GM12878 (cell line): Measurements from ENCODE around the gene SORCS2. TPM values are rescaled to one million over a fixed set of nuclear protein-coding genes. Genes with fewer than 3 reads are reported as not detected.

Experiments used
- ATAC-seq: fragments of 200-7000 bp; cut with Tn5 transposase; 3 replicates; pipeline ENCODE4 v1.9.1; 2020; ENCODE audit warnings: mild to moderate bottlenecking, moderate library complexity
- BruUV-seq: library from RNA; stranded (reverse); fragments of 400-500 nt; replicated peaks from 2 replicates; lab custom pipeline; 2021; lab: Mats Ljungman, UMichigan
- CTCF ChIA-PET: fragments of 300-600 bp; sonication (Branson Sonifier 250); formaldehyde crosslinking; extraction: SDS; loops from one replicate; lab custom pipeline; 2021; ENCODE audit warnings: inconsistent platforms; lab: Yijun Ruan, JAX
- POLR2A ChIA-PET: fragments of 350-600 bp; formaldehyde crosslinking; extraction: SDS; loops from one replicate; lab custom pipeline; 2021; ENCODE audit warnings: inconsistent platforms; lab: Charles Lee
- RAD21 ChIA-PET: fragments of 300-600 bp; sonication (Branson Sonifier 250); formaldehyde crosslinking; loops from one replicate; lab custom pipeline; 2023; ENCODE audit warnings: antibody characterized with exemption; ENCODE audit not compliant: unreplicated experiment; lab: Charles Lee
- SMC1A ChIA-PET: fragments of 300-600 bp; sonication (Branson Sonifier 250); formaldehyde crosslinking; loops from one replicate; lab custom pipeline; 2023; ENCODE audit not compliant: unreplicated experiment, uncharacterized antibody; lab: Charles Lee
- DNase-seq: peaks from one replicate; pipeline ENCODE4 v3.0.0-alpha.2; 2011; ENCODE audit warnings: low read depth, low spot score
- FAIRE-seq: peaks from 3 replicates; lab custom pipeline; 2011; peaks lifted over from hg19 to GRCh38; lab: Jason Lieb, UNC
- H2AFZ ChIP-seq: 2 replicates; pipeline ENCODE4 v1.6.0; 2011; ENCODE audit warnings: low read depth, low read length, control low read depth; ENCODE audit not compliant: control insufficient read depth
- H3K27ac ChIP-seq: 2 replicates; pipeline ENCODE4 v1.5.1; 2011; ENCODE audit warnings: control low read depth; ENCODE audit not compliant: control insufficient read depth, insufficient read depth
- H3K27me3 ChIP-seq, 2 experiments: replicated peaks in 1 of 2; 2 replicates each; pipeline versions ENCODE4 v1.6.0 to v1.6.1; 2011; ENCODE audit warnings: low read length in 1 of 2; ENCODE audit not compliant: control insufficient read depth in 2 of 2, insufficient read depth in 2 of 2
- H3K36me3 ChIP-seq, 2 experiments: 2 replicates each; pipeline ENCODE4 v1.5.1; 2011; ENCODE audit warnings: low read length in 1 of 2; ENCODE audit not compliant: control insufficient read depth in 2 of 2, insufficient read depth in 2 of 2
- H3K4me1 ChIP-seq: 2 replicates; pipeline ENCODE4 v1.6.1; 2011; ENCODE audit warnings: mild to moderate bottlenecking, low read length, moderate library complexity, mixed read lengths; ENCODE audit not compliant: control insufficient read depth, insufficient read depth
- H3K4me2 ChIP-seq: 2 replicates; pipeline ENCODE4 v1.6.0; 2011; ENCODE audit warnings: control low read depth; ENCODE audit not compliant: control insufficient read depth, insufficient read depth
- H3K4me3 ChIP-seq: fragments of 200-600 bp; sonication (generic); 2 replicates; pipeline ENCODE4 v1.5.1; 2016
- H3K79me2 ChIP-seq: 2 replicates; pipeline ENCODE4 v1.6.0; 2011; ENCODE audit warnings: low read length; ENCODE audit not compliant: control insufficient read depth, insufficient read depth
- H3K9ac ChIP-seq: 2 replicates; pipeline ENCODE4 v1.8.0; 2011; ENCODE audit warnings: low read length, control low read depth, mixed read lengths; ENCODE audit not compliant: control insufficient read depth, insufficient read depth
- H3K9me3 ChIP-seq: replicated peaks from 3 replicates; pipeline ENCODE4 v1.5.1; 2011; ENCODE audit warnings: mild to moderate bottlenecking, low read length; ENCODE audit not compliant: control insufficient read depth, insufficient read depth
- H4K20me1 ChIP-seq: 2 replicates; pipeline ENCODE4 v1.6.0; 2011; ENCODE audit not compliant: control insufficient read depth, insufficient read depth
- CEBPB ChIP-seq, 2 experiments: fragments of 150-350 bp in 1 of 2; IDR thresholded peaks; 2 replicates each; pipeline ENCODE4 v1.6.1; 2012 to 2014; ENCODE audit warnings: low read depth in 2 of 2, low read length in 2 of 2, borderline replicate concordance in 1 of 2, inconsistent platforms in 1 of 2
- HDAC6 ChIP-seq: fragments of 200-600 bp; sonication (generic); IDR thresholded peaks from one replicate; pipeline ENCODE4 v1.8.0; 2017; ENCODE audit warnings: antibody characterized with exemption; ENCODE audit not compliant: unreplicated experiment
- IRF4 ChIP-seq: IDR thresholded peaks from 2 replicates; pipeline ENCODE4 v1.6.1; 2011; ENCODE audit warnings: low read depth, low read length
- MLLT1 ChIP-seq: fragments of 450-650 bp; IDR thresholded peaks from 2 replicates; pipeline ENCODE4 v1.6.1; 2016; ENCODE audit warnings: mild to moderate bottlenecking
- MTA3 ChIP-seq: IDR thresholded peaks from 2 replicates; pipeline ENCODE4 v1.6.1; 2012; ENCODE audit warnings: low read length, inconsistent platforms, borderline replicate concordance
- POLR2AphosphoS2 ChIP-seq: IDR thresholded peaks from 2 replicates; pipeline ENCODE4 v1.6.1; 2011; ENCODE audit warnings: low read depth, mild to moderate bottlenecking, low read length, improper control_type of control experiment, moderate library complexity
- RBBP5 ChIP-seq: fragments of 200-600 bp; sonication (generic); conservative IDR thresholded peaks from 2 replicates; pipeline ENCODE4 v1.6.1; 2016
- SIN3A ChIP-seq: IDR thresholded peaks from 2 replicates; pipeline ENCODE4 v1.6.1; 2012; ENCODE audit warnings: low read depth, low read length, improper control_type of control experiment
- SUPT20H ChIP-seq: IDR thresholded peaks from 2 replicates; pipeline ENCODE4 v1.6.1; 2011; ENCODE audit warnings: low read depth, mild to moderate bottlenecking, low read length, moderate library complexity, borderline replicate concordance; ENCODE audit not compliant: control insufficient read depth
- TCF7 ChIP-seq: IDR thresholded peaks from 2 replicates; pipeline ENCODE4 v1.6.1; 2014; ENCODE audit warnings: antibody characterized with exemption, borderline replicate concordance
- WRNIP1 ChIP-seq: IDR thresholded peaks from 2 replicates; pipeline ENCODE4 v1.6.1; 2011; ENCODE audit warnings: low read depth, low read length, improper control_type of control experiment, borderline replicate concordance
- ZNF207 ChIP-seq: fragments of 450-650 bp; IDR thresholded peaks from 2 replicates; pipeline ENCODE4 v1.6.1; 2014; ENCODE audit warnings: antibody characterized with exemption, mild to moderate bottlenecking, borderline replicate concordance
- ZNF217 ChIP-seq: fragments of 450-650 bp; IDR thresholded peaks from 2 replicates; pipeline ENCODE4 v1.6.1; 2017; ENCODE audit warnings: antibody characterized with exemption, mild to moderate bottlenecking
- WGBS: methylation state at CpG from one replicate; pipeline ENCODE4 v1.1.6; 2016; ENCODE audit warnings: low lambda C conversion rate; ENCODE audit not compliant: insufficient replicate concordance, insufficient coverage; ENCODE audit errors: missing lambda C conversion rate; 5-methylcytosine and 5-hydroxymethylcytosine counted together
- in situ Hi-C: fragments of 300-500 bp; cut with MboI; formaldehyde crosslinking; loops from 9 replicates; pipeline ENCODE4 v1.14.3; 2018; ENCODE audit warnings: mixed read lengths
- intact Hi-C: fragments of 100-400 bp; cut with micrococcal nuclease; formaldehyde crosslinking; loops from one replicate; pipeline ENCODE4 v1.14.2; 2022; ENCODE audit not compliant: unreplicated experiment
- polyA plus RNA-seq, 11 experiments: library from polyadenylated mRNA; depleted of rRNA in 4 of 11; unstranded in 6 of 11; stranded (reverse) in 5 of 11; fragments of >200 nt; fragmentation: Nextera tagmentation in 4 of 11; fragmentation: Illumina TruSeq in 1 of 11; extraction: Ambion mirVana in 4 of 11; extraction: Trizol in 1 of 11; gene quantifications; 1 replicate in 1 of 11; 2 replicates in 10 of 11; pipeline versions ENCODE4 v1.2.1 to v1.2.3, GENCODE V29; 2011 to 2016; ENCODE audit warnings: inconsistent platforms in 2 of 11, missing spikeins in 2 of 11, low read depth in 1 of 11
- total RNA-seq, 4 experiments: library from RNA; depleted of rRNA in 3 of 4; stranded (reverse); fragments of >200 nt in 3 of 4; fragmentation: Illumina TruSeq in 1 of 4; extraction: Trizol in 1 of 4; gene quantifications; 2 replicates each; pipeline versions ENCODE4 v1.2.1 to v1.2.3, GENCODE V29; 2013 to 2021
- TF ChIP-seq, protein P1 (sequence below): fragments of 450-650 bp; IDR thresholded peaks from 2 replicates; pipeline ENCODE4 v1.6.1; 2016; ENCODE audit warnings: mild to moderate bottlenecking, moderate library complexity, borderline replicate concordance
- TF ChIP-seq, protein P2 (sequence below): IDR thresholded peaks from 2 replicates; pipeline ENCODE4 v1.6.1; 2011; ENCODE audit warnings: mild to moderate bottlenecking, low read depth, low read length, moderate library complexity; ENCODE audit not compliant: insufficient replicate concordance
- TF ChIP-seq, protein P3 (sequence below): fragments of 450-650 bp; IDR thresholded peaks from 2 replicates; pipeline ENCODE4 v1.6.1; 2014; ENCODE audit warnings: mild to moderate bottlenecking

The SORCS2 gene
- total and polyA plus RNA-seq, 10 of the 15 experiments (the other 5 are each of a cell fraction or from before 2014, with no cell fraction given) = 0.01 to 0.15 (median 0.05) TPM; not detected in 5

- DNase-seq (no peak), FAIRE-seq (no peak), ATAC-seq (no peak)
- no peak overlapping the region for H3K4me2 ChIP-seq
- peaks cover under 1% of the 10 kb centered on the region; the same call in 1 of the 3 replicates for H3K9me3 ChIP-seq
- no TSS peak for BruUV-seq
- H3K27me3 ChIP-seq = no peaks in the 10 kb centered on the region; a peak in 1 of 4 replicates
- no peaks in the 10 kb centered on the region for H3K36me3 ChIP-seq
- no peak overlapping the region for H2AFZ ChIP-seq
- WGBS = 21% methylated on average over 21 of the region's 21 CpGs
- ChIA-PET CTCF (no interaction called here), RAD21 (no interaction called here), POLR2A (no interaction called here), SMC1A (no interaction called here)
- H3K4me1 ChIP-seq = no peaks in the 10 kb centered on the region
- in situ Hi-C loops (no loop called here), intact Hi-C loops (no loop called here)
- no peak overlapping the region for H3K9ac ChIP-seq
- no peaks in the 10 kb centered on the region for H4K20me1 ChIP-seq
- H3K27ac ChIP-seq = no peak overlapping the region
- H3K79me2 ChIP-seq = no peaks in the 10 kb centered on the region
- TF ChIP-seq SIN3A = no peak
- TF ChIP-seq ZNF207 = no peak
- TF ChIP-seq ZNF217 = no peak
- TF ChIP-seq RBBP5 = no peak
- TF ChIP-seq IRF4 = no peak
- TF ChIP-seq CEBPB (IDR thresholded peaks at IDR 0.05; ENCODE audit: borderline replicate concordance in 1 of 2, low read depth in 2 of 2, low read length in 2 of 2) = no peak
- no peak for TF ChIP-seq HDAC6
- TF ChIP-seq TCF7 = no peak
- no peak for TF ChIP-seq SUPT20H
- TF ChIP-seq MLLT1 = no peak
- TF ChIP-seq, protein P1, sequence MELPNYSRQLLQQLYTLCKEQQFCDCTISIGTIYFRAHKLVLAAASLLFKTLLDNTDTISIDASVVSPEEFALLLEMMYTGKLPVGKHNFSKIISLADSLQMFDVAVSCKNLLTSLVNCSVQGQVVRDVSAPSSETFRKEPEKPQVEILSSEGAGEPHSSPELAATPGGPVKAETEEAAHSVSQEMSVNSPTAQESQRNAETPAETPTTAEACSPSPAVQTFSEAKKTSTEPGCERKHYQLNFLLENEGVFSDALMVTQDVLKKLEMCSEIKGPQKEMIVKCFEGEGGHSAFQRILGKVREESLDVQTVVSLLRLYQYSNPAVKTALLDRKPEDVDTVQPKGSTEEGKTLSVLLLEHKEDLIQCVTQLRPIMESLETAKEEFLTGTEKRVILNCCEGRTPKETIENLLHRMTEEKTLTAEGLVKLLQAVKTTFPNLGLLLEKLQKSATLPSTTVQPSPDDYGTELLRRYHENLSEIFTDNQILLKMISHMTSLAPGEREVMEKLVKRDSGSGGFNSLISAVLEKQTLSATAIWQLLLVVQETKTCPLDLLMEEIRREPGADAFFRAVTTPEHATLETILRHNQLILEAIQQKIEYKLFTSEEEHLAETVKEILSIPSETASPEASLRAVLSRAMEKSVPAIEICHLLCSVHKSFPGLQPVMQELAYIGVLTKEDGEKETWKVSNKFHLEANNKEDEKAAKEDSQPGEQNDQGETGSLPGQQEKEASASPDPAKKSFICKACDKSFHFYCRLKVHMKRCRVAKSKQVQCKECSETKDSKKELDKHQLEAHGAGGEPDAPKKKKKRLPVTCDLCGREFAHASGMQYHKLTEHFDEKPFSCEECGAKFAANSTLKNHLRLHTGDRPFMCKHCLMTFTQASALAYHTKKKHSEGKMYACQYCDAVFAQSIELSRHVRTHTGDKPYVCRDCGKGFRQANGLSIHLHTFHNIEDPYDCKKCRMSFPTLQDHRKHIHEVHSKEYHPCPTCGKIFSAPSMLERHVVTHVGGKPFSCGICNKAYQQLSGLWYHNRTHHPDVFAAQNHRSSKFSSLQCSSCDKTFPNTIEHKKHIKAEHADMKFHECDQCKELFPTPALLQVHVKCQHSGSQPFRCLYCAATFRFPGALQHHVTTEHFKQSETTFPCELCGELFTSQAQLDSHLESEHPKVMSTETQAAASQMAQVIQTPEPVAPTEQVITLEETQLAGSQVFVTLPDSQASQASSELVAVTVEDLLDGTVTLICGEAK = no peak
- TF ChIP-seq POLR2AphosphoS2 = no peak
- TF ChIP-seq WRNIP1 = no peak
- TF ChIP-seq, protein P2, sequence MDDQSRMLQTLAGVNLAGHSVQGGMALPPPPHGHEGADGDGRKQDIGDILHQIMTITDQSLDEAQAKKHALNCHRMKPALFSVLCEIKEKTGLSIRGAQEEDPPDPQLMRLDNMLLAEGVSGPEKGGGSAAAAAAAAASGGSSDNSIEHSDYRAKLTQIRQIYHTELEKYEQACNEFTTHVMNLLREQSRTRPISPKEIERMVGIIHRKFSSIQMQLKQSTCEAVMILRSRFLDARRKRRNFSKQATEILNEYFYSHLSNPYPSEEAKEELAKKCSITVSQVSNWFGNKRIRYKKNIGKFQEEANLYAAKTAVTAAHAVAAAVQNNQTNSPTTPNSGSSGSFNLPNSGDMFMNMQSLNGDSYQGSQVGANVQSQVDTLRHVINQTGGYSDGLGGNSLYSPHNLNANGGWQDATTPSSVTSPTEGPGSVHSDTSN = no peak
- TF ChIP-seq, protein P3, sequence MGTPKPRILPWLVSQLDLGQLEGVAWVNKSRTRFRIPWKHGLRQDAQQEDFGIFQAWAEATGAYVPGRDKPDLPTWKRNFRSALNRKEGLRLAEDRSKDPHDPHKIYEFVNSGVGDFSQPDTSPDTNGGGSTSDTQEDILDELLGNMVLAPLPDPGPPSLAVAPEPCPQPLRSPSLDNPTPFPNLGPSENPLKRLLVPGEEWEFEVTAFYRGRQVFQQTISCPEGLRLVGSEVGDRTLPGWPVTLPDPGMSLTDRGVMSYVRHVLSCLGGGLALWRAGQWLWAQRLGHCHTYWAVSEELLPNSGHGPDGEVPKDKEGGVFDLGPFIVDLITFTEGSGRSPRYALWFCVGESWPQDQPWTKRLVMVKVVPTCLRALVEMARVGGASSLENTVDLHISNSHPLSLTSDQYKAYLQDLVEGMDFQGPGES = no peak
- TF ChIP-seq MTA3 = no peak
- no peak overlapping the region for H3K4me3 ChIP-seq
Measured at GRCh38 chr4:7243609-7244330, 51.4 kb downstream of the SORCS2 start.
